HG03521 (cell line): ENCODE data around the gene PARD3B.

Experiments
- ATAC-seq: cut with Tn5 transposase; IDR thresholded peaks from one replicate; pipeline ENCODE4 v1.9.1; 2021; ENCODE audit warnings: mild to moderate bottlenecking, moderate library complexity; ENCODE audit not compliant: unreplicated experiment

Gene PARD3B

DNA sequence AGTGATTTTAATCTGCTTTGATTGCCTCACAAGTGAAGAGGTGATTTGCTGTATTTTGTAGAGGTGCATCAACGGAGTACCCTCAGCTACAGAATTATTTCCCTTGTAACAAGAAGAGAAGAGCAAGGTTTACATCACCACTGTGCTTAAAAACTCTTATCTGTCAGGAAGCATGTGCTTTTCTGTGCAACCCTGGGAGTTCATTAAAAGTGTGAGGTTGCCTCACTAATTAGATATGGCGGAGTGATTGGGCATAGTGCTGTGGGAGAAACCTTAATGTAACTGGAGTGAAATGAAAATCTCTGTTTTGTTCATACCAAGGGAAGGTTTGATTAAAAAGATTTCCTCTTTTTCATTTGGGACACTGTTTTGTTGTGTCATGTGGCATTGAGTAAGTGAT lies 544.7 kb downstream of the PARD3B start:
- ATAC-seq, result no peak

- ATAC-seq, result no peak
These were observed 546.1 kb downstream of the PARD3B start for GRCh38 chr2:205091411-205091810.

- ATAC-seq, result no peak
These were observed 548.8 kb downstream of the PARD3B start for GRCh38 chr2:205094031-205094430.

DNA sequence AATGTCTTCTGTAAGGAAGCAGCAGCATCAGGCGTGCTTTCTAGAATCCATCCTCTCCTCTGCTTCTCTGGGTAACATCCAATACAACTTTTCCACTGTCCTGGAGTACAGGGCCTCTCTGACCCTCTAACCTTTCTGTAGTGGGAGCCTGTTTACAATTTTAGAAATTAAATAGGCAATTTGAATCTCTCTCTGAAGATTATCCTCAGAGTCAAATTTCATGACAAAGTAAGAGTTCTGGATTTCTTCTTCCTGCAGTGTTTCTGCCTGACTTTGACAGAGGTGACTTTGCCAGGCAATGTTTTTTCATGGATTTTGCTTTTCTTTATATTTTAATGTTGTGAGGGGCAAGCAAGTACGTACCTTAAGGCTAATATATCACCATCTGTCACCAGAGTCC lies 558.4 kb downstream of the PARD3B start:
- ATAC-seq, result no peak

GRCh38 chr2:205107810-205108209 lies 562.5 kb downstream of the PARD3B start:
- ATAC-seq, result no peak

- no peak for ATAC-seq
These were observed 570.2 kb downstream of the PARD3B start for GRCh38 chr2:205115511-205115910.

GRCh38 chr2:205117125-205117524 lies 571.9 kb downstream of the PARD3B start:
- no peak for ATAC-seq

GRCh38 chr2:205119136-205119535 lies 573.9 kb downstream of the PARD3B start:
- ATAC-seq, result no peak

DNA sequence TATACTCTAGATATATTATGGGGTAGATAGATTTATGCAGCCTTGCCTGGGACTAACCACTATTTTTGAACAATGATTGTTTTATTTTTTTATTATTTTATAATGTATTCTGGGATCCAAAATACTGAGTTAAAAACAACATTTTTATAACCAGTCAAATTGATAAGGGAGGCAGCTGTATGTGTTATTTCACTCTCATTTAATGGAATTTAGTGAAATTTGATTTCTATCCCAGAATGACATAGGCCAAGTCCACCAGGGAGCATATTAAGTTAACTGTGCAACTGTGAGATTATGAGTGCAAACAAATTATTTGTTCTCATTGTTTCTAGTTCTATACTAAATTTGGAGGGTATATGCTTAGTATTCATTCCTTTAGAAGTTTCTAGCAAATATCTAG lies 583.5 kb downstream of the PARD3B start:
- ATAC-seq, result no peak

GRCh38 chr2:205129531-205129930 lies 584.3 kb downstream of the PARD3B start:
- no peak for ATAC-seq

DNA sequence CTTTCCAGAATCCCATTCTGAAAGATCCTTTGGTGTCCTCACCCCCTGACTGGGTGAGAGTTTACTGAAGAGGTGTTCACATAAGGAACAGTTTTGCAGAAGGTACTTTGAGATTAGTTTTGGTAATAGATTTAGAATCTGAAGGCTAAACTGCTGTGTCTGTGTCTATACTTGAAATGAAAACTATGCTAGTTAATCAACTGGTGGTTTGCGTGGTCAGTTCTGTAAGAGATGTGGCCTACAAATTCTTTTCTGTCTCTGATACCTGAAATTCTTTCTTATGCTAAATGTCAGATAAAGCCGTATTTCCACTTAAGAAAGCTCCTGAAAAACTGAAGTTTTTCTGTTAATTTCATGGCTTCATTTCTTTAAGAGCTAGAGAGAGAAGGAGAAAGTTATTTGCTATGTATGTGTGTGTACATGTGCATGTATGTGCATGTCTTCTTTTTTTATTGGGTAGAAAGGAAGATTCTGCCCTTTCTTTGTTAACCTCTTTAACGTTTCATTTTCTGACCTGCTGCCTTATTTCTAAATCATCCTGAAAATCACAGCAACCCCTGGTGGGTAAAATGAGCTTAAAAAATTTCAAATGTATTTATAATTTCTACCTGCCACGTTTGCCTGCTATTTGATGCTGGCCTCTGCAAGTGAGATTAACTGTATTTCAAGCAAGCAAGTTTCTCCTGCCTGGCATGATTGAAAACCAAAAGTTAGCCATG lies 585.0 kb downstream of the PARD3B start:
- no peak for ATAC-seq

DNA sequence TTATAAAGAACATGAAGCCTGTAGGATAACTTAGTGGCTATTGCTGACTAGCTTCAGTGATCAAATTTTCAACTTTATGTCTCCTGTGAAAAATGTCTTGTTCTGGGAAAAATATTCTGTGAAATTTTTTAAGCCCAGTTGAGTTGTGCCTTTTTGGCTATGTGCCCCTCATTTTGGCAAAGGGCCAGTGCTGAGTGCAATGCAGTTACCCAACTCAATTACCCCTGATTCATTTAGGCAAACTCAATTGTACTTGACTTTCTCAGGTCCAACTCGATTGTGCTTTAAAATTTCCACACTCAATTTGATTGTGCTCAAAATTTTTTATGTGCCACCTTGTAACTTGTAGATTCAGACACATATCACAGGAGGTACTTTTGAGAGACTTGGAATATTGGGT lies 588.3 kb downstream of the PARD3B start:
- ATAC-seq, result no peak

DNA sequence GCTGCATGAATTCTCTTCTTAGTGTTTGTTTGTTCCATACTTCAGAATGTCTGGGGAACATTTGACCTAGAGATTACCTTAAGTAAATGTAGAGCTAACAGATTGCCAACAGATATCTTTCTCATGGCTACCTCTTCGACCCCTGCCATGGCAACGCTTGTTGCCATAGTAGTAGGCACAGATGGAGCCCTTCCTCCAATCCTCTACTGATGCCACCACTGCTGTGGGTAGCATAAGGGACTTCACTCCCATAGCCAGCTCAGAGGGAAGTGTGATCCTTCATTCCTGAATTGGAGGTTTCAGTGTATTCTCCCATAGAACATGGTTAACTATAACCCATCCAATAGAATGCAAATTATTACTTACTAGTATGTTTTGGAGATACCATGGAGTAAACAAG lies 593.5 kb downstream of the PARD3B start:
- ATAC-seq, result no peak

- ATAC-seq, result no peak
These were observed 594.7 kb downstream of the PARD3B start for GRCh38 chr2:205139822-205140463.

- no peak for ATAC-seq
These were observed 596.1 kb downstream of the PARD3B start for GRCh38 chr2:205141381-205141780.

DNA sequence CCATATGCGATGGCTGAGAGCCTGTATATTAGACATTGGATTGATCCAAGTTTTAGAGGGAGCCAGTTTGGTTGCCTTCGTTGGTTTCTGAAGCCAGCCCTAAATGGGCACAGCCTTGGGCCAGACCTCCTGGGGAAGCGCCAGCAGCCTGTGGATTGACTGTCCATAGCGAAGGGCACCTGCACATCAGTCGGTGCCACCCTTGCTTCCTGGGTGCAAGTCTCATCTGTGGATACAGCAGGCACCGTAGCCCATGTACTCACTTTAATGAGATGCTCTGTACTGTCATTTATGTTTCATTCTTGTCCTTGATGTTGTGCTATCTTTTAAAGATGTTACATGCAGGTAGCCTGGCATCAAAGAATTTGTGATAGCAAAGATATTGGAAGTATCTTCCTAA lies 600.6 kb downstream of the PARD3B start:
- no peak for ATAC-seq

DNA sequence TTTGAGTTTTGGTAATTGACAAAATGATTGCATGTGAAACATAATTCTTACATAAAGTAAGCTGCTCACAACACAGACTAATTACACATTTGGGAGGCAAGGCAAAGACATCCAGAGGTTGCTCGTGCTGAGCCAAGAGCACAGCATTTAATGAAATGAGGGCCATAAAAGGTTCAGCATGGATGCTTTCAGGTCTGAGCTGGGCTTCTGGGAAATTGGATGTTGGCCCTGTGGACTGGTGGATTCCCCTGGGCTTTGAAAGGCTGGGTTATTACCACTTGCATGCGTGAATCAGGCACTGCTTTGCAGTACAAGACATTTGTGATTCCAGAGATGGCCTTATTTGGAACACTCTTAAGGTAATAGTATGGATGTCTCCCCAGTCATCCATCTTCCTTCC lies 603.5 kb downstream of the PARD3B start:
- ATAC-seq, result no peak

DNA sequence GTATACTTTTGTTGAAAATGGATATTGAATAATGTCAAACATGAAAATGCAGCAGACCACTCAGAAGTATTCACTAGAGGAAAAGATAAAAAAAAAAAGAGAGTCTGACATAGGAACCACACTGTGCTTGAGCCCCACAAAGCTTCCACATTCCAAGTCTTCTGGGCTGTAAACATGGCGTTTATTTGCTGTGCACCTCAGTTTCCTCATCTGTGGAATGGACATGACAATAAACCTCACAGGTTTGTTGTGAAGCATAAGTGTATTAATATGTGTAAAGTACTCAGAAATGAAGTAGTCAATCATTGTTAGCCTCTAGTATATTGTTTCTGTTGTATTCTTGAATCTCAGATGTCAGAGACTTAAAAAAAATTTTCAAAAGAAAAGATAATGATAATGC lies 611.2 kb downstream of the PARD3B start:
- no peak for ATAC-seq

DNA sequence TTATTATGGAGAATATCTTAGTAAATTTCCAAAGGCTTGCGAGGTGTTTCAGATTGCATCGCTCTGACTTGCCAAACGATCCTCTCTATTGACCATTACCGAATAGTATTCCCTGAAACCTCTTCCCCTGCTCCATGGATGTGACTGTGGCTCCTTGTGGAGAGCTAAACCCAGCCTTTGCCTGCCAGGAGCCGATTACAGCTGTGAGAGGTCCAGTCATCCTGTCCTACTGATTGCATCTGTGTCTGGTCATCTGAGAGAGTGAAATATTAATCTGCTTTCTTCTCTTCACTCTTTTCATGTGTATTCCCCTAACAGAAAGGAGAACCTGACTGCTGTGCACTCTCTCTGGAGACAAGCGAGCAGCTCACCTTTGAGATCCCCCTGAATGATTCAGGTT lies 613.1 kb downstream of the PARD3B start:
- ATAC-seq, result no peak

- ATAC-seq, result no peak
These were observed 616.0 kb downstream of the PARD3B start for GRCh38 chr2:205161156-205161839.

- no peak for ATAC-seq
These were observed 621.5 kb downstream of the PARD3B start for GRCh38 chr2:205166745-205167144.

DNA sequence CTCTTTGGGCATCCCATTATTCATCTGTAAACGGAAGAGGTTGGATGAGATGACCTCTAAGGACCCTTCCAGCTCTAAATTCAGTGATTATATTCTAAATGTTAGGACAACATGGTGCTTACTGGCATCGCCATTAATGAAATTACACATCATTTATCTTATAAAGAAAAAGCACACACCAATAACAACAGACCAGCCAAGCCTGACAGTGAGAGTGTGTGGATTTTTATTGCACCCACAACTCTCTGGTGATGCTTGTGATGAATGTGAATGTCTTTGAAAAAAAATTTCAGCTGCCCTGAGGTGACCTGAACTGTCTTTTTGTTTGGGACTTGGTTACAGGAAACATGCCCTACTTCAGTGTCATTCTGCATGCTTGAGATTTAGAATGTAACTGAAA lies 623.7 kb downstream of the PARD3B start:
- ATAC-seq, result no peak
